Epithelial cell of prostate (primary cell): ENCODE measurements around the gene ZBTB20.

Source experiments
- DNase-seq: peaks from one replicate; pipeline ENCODE4 v3.0.0-alpha.2; 2011; ENCODE audit warnings: low read depth, low spot score
- H3K27ac ChIP-seq: fragments of 450-650 bp; 2 replicates; pipeline ENCODE4 v1.5.1; 2017; ENCODE audit warnings: mild to moderate bottlenecking

ZBTB20 gene

GRCh38 chr3:114519415-114519814 lies 627.7 kb downstream of the ZBTB20 start:
- DNase-seq: peak; percentile 16
- H3K27ac ChIP-seq: no peak overlapping the region

GRCh38 chr3:114518206-114518808 lies 628.8 kb downstream of the ZBTB20 start:
- no peak overlapping the region for H3K27ac ChIP-seq
- no peak for DNase-seq

GRCh38 chr3:114510201-114510600 lies 636.9 kb downstream of the ZBTB20 start:
- H3K27ac ChIP-seq: no peak overlapping the region
- no peak for DNase-seq

- DNase-seq: no peak
- H3K27ac ChIP-seq: no peak overlapping the region
These were observed 637.3 kb downstream of the ZBTB20 start for GRCh38 chr3:114509756-114510155.

GRCh38 chr3:114508976-114509375 lies 638.1 kb downstream of the ZBTB20 start:
- no peak for DNase-seq
- H3K27ac ChIP-seq: no peak overlapping the region

- DNase-seq: no peak
- no peak overlapping the region for H3K27ac ChIP-seq
These were observed 638.9 kb downstream of the ZBTB20 start for GRCh38 chr3:114508208-114508607.

GRCh38 chr3:114506591-114507300 lies 640.3 kb downstream of the ZBTB20 start:
- no peak overlapping the region for H3K27ac ChIP-seq
- DNase-seq: no peak

- no peak overlapping the region for H3K27ac ChIP-seq
- no peak for DNase-seq
These were observed 642.0 kb downstream of the ZBTB20 start for GRCh38 chr3:114504941-114505628.

GRCh38 chr3:114502204-114502603 lies 644.9 kb downstream of the ZBTB20 start:
- no peak for DNase-seq
- no peak overlapping the region for H3K27ac ChIP-seq

GRCh38 chr3:114499976-114500375 lies 647.1 kb downstream of the ZBTB20 start:
- no peak overlapping the region for H3K27ac ChIP-seq
- DNase-seq: no peak

GRCh38 chr3:114498539-114499370 lies 648.3 kb downstream of the ZBTB20 start:
- peak; percentile 72 for DNase-seq
- H3K27ac ChIP-seq: peak overlapping the region; percentile 38

- H3K27ac ChIP-seq: no peak overlapping the region
- no peak for DNase-seq
These were observed 650.2 kb downstream of the ZBTB20 start for GRCh38 chr3:114496874-114497273.

GRCh38 chr3:114496466-114496865 lies 650.6 kb downstream of the ZBTB20 start:
- no peak for DNase-seq
- H3K27ac ChIP-seq: no peak overlapping the region

GRCh38 chr3:114496021-114496434 lies 651.1 kb downstream of the ZBTB20 start:
- H3K27ac ChIP-seq: no peak overlapping the region

GRCh38 chr3:114494498-114494897 lies 652.6 kb downstream of the ZBTB20 start:
- DNase-seq: no peak
- H3K27ac ChIP-seq: no peak overlapping the region

More at GRCh38 chr3:114496021-114496434, 651.1 kb downstream of the ZBTB20 start:
- DNase-seq: no peak

GRCh38 chr3:114490829-114491228 lies 656.3 kb downstream of the ZBTB20 start:
- DNase-seq: no peak
- H3K27ac ChIP-seq: no peak overlapping the region

GRCh38 chr3:114487502-114487901 lies 659.6 kb downstream of the ZBTB20 start:
- H3K27ac ChIP-seq: no peak overlapping the region
- no peak for DNase-seq

- no peak for DNase-seq
- no peak overlapping the region for H3K27ac ChIP-seq
These were observed 662.2 kb downstream of the ZBTB20 start for GRCh38 chr3:114484919-114485318.

- no peak for DNase-seq
- no peak overlapping the region for H3K27ac ChIP-seq
These were observed 666.0 kb downstream of the ZBTB20 start for GRCh38 chr3:114481113-114481512.

GRCh38 chr3:114480442-114480841 lies 666.6 kb downstream of the ZBTB20 start:
- DNase-seq: no peak
- no peak overlapping the region for H3K27ac ChIP-seq
